Tibial artery (tissue), 4 donors: Measurements from ENCODE around the gene MEIS1.

Source experiments
- DNase-seq, 2 donors: peaks; one replicate each; pipeline ENCODE4 v3.0.0-alpha.2; 2019
- H3K27ac ChIP-seq, 2 donors: fragments of 200-600 bp; sonication (generic) in 1 of 2; 1 replicate in 1 of 2; 2 replicates in 1 of 2; pipeline ENCODE4 v1.5.1; 2018 to 2019; ENCODE audit warnings: mild to moderate bottlenecking in 1 of 2
- H3K27me3 ChIP-seq, 2 donors: fragments of 200-600 bp; sonication (generic) in 1 of 2; one replicate each; pipeline versions ENCODE4 v1.5.1 to v1.6.0; 2016 to 2019
- H3K36me3 ChIP-seq, 3 donors: fragments of 200-600 bp; sonication (generic) in 2 of 3; one replicate each; pipeline ENCODE4 v1.5.1; 2016 to 2019; ENCODE audit warnings: mild to moderate bottlenecking in 2 of 3
- H3K4me1 ChIP-seq, 4 donors: fragments of 200-600 bp; sonication (generic) in 2 of 4; 1 replicate in 3 of 4; 2 replicates in 1 of 4; pipeline ENCODE4 v1.5.1; 2016 to 2019
- H3K4me3 ChIP-seq, 2 donors: fragments of 200-600 bp; sonication (generic) in 1 of 2; 1 replicate in 1 of 2; 2 replicates in 1 of 2; pipeline ENCODE4 v1.5.1; 2018 to 2019; ENCODE audit warnings: mild to moderate bottlenecking in 2 of 2
- H3K9me3 ChIP-seq, 3 donors: fragments of 200-600 bp; sonication (generic) in 1 of 3; one replicate each; pipeline ENCODE4 v1.5.1; 2016 to 2019
- intact Hi-C: fragments of 100-400 bp; cut with DNase I; formaldehyde crosslinking; loops from one replicate; pipeline ENCODE4 v1.15.0; 2023; ENCODE audit warnings: low total_unique reads
- TF ChIP-seq, protein P1 (sequence below), 2 experiments: fragments of 200-600 bp in 1 of 2; fragments of 450-650 bp in 1 of 2; IDR thresholded peaks; one replicate each; pipeline ENCODE4 v1.5.1; 2017 to 2019; ENCODE audit warnings: antibody characterized with exemption in 2 of 2, mild to moderate bottlenecking in 1 of 2, moderate library complexity in 1 of 2

MEIS1 gene

DNA sequence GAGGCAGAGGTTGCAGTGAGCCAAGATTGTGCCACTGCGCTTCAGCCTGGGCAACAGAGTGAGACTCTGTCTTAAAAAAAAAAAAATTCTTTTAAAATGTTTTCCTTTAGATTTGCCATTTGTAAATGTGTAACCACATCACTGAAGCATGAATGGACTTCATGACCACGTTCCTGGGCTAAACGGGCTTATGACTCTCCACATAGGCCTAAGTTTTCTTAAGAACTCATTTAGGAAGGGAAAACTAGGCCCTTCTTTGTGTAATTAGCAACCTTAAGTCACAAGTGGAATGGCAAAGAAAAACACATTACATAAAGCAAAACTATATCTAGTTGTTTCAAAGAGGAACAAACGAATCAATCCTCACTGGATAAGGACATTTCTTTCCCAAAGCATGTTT is 99.5 kb downstream of the MEIS1 start:
- no peak for DNase-seq
- Histone ChIP-seq H3K4me3 (no peak overlapping the region), H3K36me3 (no peaks in the 10 kb centered on the region), H3K27ac (no peak overlapping the region), H3K27me3 (no peaks in the 10 kb centered on the region), H3K9me3 (no peaks in the 10 kb centered on the region), H3K4me1 (peaks cover 0 to 4% (median 0%) of the 10 kb centered on the region in 4 donors)
- TF ChIP-seq, protein P1, sequence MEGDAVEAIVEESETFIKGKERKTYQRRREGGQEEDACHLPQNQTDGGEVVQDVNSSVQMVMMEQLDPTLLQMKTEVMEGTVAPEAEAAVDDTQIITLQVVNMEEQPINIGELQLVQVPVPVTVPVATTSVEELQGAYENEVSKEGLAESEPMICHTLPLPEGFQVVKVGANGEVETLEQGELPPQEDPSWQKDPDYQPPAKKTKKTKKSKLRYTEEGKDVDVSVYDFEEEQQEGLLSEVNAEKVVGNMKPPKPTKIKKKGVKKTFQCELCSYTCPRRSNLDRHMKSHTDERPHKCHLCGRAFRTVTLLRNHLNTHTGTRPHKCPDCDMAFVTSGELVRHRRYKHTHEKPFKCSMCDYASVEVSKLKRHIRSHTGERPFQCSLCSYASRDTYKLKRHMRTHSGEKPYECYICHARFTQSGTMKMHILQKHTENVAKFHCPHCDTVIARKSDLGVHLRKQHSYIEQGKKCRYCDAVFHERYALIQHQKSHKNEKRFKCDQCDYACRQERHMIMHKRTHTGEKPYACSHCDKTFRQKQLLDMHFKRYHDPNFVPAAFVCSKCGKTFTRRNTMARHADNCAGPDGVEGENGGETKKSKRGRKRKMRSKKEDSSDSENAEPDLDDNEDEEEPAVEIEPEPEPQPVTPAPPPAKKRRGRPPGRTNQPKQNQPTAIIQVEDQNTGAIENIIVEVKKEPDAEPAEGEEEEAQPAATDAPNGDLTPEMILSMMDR (IDR thresholded peaks at IDR 0.05), result no peak
- intact Hi-C loops, result no loop called here

DNA sequence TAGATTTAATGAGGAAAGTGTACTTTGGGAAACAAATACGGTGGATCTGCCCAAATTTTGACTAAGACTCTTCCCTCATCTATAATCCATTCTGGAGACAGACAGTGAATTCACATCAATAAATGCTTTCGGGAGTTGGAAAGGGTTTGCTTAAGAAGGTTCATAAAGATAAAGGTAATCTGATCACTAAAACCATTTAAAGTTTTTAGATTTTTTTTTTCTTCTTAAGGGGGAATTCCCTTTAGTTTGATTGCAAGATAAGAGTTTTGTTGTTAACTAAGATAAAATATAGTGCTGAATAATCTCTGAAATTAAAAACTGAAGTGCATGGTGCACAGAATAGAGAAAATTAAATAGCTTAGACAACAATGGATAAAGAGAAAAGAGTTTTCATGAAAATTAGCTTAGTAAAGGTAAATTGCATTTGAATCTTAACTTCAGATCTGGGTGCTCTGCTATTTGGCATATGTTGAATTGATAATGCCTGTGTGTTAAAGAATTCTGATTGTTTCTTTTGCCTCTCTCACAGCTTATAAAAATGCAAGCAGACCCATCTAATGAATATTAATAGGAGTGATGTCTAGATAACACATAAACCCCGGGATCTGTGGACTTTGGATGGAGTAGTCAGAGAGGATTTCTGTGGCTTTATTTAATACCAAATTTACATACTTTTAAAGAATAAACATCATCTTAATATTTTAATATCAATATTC is 100.8 kb downstream of the MEIS1 start:
- Histone ChIP-seq H3K4me1 (peaks cover 0 to 4% (median 0%) of the 10 kb centered on the region in 4 donors), H3K4me3 (no peak overlapping the region), H3K36me3 (no peaks in the 10 kb centered on the region), H3K9me3 (no peaks in the 10 kb centered on the region), H3K27ac (no peak overlapping the region), H3K27me3 (no peaks in the 10 kb centered on the region)
- TF ChIP-seq, protein P1 (IDR thresholded peaks at IDR 0.05), result no peak
- no peak for DNase-seq
- intact Hi-C loops, result no loop called here

DNA sequence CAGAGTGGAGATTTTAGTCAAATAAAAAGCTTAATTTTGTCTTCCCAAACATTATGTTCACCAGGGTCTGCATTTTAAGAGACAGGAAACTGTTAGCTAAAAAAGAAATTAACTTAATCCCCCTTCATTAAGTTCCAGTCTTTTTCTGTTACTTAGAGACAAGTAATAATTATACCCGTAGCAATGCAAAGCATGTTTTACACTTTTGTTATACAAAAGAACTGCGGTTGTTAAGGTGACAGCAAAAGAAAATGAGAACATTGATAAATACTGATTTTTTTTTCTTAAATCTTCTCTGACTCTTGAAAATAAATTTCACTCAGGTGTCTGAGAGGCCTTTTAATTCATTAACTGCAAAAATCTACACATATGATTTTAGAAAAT is 101.4 kb downstream of the MEIS1 start:
- intact Hi-C loops, result no loop called here
- H3K4me1 ChIP-seq, result peaks cover 0 to 4% (median 0%) of the 10 kb centered on the region in 4 donors

DNA sequence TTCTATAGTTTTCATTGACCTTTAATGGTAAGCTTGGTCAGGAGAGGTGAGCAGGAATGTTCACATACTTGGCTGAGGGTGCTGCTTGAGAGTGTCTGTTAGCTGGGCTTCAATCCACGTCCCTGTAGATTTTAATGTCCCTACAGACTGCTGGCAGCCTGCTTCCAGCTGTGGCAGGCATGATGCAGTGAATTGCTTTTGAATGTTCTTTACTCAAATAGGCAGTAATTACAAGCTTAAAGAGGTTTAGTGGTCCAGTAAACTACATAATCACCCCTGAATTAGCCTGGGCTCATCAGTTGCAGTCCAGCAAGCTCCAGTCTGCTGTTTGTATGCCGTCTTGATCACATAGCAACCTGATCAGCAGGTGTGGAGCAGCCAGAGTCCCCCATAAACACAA is 102.1 kb downstream of the MEIS1 start:
- Histone ChIP-seq H3K9me3 (no peaks in the 10 kb centered on the region), H3K4me1 (peaks cover 0 to 4% (median under 1%) of the 10 kb centered on the region in 4 donors), H3K36me3 (no peaks in the 10 kb centered on the region), H3K4me3 (no peak overlapping the region), H3K27me3 (no peaks in the 10 kb centered on the region), H3K27ac (no peak overlapping the region)
- TF ChIP-seq, protein P1 (IDR thresholded peaks at IDR 0.05), result no peak
- DNase-seq, result no peak
- intact Hi-C loops, result no loop called here

More for the DNA sequence above, 101.4 kb downstream of the MEIS1 start:
- no peaks in the 10 kb centered on the region for H3K9me3 ChIP-seq
- H3K4me3 ChIP-seq, result no peak overlapping the region
- no peak overlapping the region for H3K27ac ChIP-seq
- no peak for DNase-seq
- H3K36me3 ChIP-seq, result no peaks in the 10 kb centered on the region
- TF ChIP-seq, protein P1 (IDR thresholded peaks at IDR 0.05), result no peak
- H3K27me3 ChIP-seq, result no peaks in the 10 kb centered on the region

DNA sequence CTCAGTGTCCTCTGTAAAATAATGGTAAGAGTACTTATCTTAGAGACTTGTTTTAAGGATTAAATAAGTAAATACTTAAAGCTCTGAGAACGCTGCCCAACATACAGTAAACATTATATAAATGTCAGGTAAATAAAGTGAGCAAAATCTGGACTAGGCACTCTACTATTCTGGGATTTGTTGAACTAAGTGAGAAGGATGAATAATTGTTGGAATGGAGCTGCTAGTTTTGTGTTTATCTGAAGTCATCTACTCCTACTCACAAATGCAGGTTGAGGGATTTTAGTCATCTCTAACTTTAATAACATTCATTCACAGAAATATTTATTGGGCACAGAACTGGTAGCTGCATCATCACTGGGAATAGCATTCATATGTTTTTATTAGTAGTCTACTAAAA is 103.4 kb downstream of the MEIS1 start:
- Histone ChIP-seq H3K4me1 (peaks cover 0 to 12% (median 5%) of the 10 kb centered on the region in 4 donors), H3K4me3 (no peak overlapping the region), H3K9me3 (no peaks in the 10 kb centered on the region), H3K27ac (no peak overlapping the region), H3K36me3 (no peaks in the 10 kb centered on the region), H3K27me3 (no peaks in the 10 kb centered on the region)
- TF ChIP-seq, protein P1 (IDR thresholded peaks at IDR 0.05), result no peak
- DNase-seq, result no peak
- intact Hi-C loops, result no loop called here
